Suprapubic skin (tissue), 4 donors: Measurements from ENCODE around the gene MAST2. TPM values are rescaled to one million over a fixed set of nuclear protein-coding genes. Genes with fewer than 3 reads are reported as not detected.

ENCODE experiments used
- DNase-seq, 2 donors: peaks; one replicate each; pipeline ENCODE4 v3.0.0-alpha.2; 2019; ENCODE audit warnings: low spot score in 2 of 2
- H3K27ac ChIP-seq: fragments of 200-600 bp; sonication (generic); one replicate; pipeline ENCODE4 v1.5.1; 2019
- H3K27me3 ChIP-seq: fragments of 200-600 bp; sonication (generic); one replicate; pipeline ENCODE4 v1.5.1; 2019
- H3K36me3 ChIP-seq: fragments of 200-600 bp; sonication (generic); one replicate; pipeline ENCODE4 v1.5.1; 2019
- H3K4me1 ChIP-seq: fragments of 200-600 bp; sonication (generic); one replicate; pipeline ENCODE4 v1.5.1; 2019
- H3K4me3 ChIP-seq: fragments of 200-600 bp; sonication (generic); one replicate; pipeline ENCODE4 v1.5.1; 2019; ENCODE audit warnings: mild to moderate bottlenecking
- H3K9me3 ChIP-seq: fragments of 200-600 bp; sonication (generic); one replicate; pipeline ENCODE4 v1.5.1; 2019
- EP300 ChIP-seq: sonication (generic); formaldehyde crosslinking; IDR thresholded peaks from one replicate; pipeline ENCODE4 v1.6.1; 2017; ENCODE audit warnings: antibody characterized with exemption
- POLR2A ChIP-seq, 2 donors: fragments of 450-650 bp; IDR thresholded peaks; one replicate each; pipeline ENCODE4 v1.6.1; 2017; ENCODE audit warnings: antibody characterized with exemption in 2 of 2, mild to moderate bottlenecking in 2 of 2, moderate library complexity in 2 of 2
- POLR2AphosphoS5 ChIP-seq, 3 donors: sonication (generic); formaldehyde crosslinking; IDR thresholded peaks; one replicate each; pipeline ENCODE4 v1.6.1; 2017; ENCODE audit warnings: antibody characterized with exemption in 3 of 3
- WGBS: methylation state at CpG from one replicate; pipeline ENCODE4 v1.1.5; 2018; 5-methylcytosine and 5-hydroxymethylcytosine counted together
- total RNA-seq, 4 donors: library from RNA; depleted of rRNA; stranded (reverse); fragments of >200 nt; gene quantifications; one replicate each; pipeline ENCODE4 v1.1.0, GENCODE V29; 2016
- TF ChIP-seq, protein P1 (sequence below), 2 donors: fragments of 200-600 bp in 1 of 2; fragments of 450-650 bp in 1 of 2; sonication (generic) in 1 of 2; IDR thresholded peaks; one replicate each; pipeline ENCODE4 v1.5.1; 2016 to 2019; ENCODE audit warnings: antibody characterized with exemption in 2 of 2, mild to moderate bottlenecking in 1 of 2, moderate library complexity in 1 of 2

Gene MAST2
- total RNA-seq, 4 donors from 2014 or later = 15.4 to 21.6 (median 20.1) TPM

GRCh38 chr1:46003315-46003714 is 199.9 kb downstream of the MAST2 start:
- no peak overlapping the region for H3K4me3 ChIP-seq
- WGBS = 77% methylated on average over 5 of the region's 5 CpGs
- DNase-seq = no peak
- H3K36me3 ChIP-seq = peaks cover 23% of the 10 kb centered on the region
- no peaks in the 10 kb centered on the region for H3K9me3 ChIP-seq
- no peaks in the 10 kb centered on the region for H3K27me3 ChIP-seq
- TF ChIP-seq POLR2AphosphoS5 (IDR thresholded peaks at IDR 0.05) = no peak
- TF ChIP-seq, protein P1, sequence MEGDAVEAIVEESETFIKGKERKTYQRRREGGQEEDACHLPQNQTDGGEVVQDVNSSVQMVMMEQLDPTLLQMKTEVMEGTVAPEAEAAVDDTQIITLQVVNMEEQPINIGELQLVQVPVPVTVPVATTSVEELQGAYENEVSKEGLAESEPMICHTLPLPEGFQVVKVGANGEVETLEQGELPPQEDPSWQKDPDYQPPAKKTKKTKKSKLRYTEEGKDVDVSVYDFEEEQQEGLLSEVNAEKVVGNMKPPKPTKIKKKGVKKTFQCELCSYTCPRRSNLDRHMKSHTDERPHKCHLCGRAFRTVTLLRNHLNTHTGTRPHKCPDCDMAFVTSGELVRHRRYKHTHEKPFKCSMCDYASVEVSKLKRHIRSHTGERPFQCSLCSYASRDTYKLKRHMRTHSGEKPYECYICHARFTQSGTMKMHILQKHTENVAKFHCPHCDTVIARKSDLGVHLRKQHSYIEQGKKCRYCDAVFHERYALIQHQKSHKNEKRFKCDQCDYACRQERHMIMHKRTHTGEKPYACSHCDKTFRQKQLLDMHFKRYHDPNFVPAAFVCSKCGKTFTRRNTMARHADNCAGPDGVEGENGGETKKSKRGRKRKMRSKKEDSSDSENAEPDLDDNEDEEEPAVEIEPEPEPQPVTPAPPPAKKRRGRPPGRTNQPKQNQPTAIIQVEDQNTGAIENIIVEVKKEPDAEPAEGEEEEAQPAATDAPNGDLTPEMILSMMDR (IDR thresholded peaks at IDR 0.05) = no peak
- no peak for TF ChIP-seq POLR2A (IDR thresholded peaks at IDR 0.05)
- no peak for TF ChIP-seq EP300
- H3K27ac ChIP-seq = no peak overlapping the region
- H3K4me1 ChIP-seq = no peaks in the 10 kb centered on the region

GRCh38 chr1:46004492-46004891 is 201.1 kb downstream of the MAST2 start:
- Histone ChIP-seq H3K9me3 (no peaks in the 10 kb centered on the region), H3K27me3 (no peaks in the 10 kb centered on the region), H3K4me1 (no peaks in the 10 kb centered on the region), H3K27ac (no peak overlapping the region), H3K36me3 (peaks cover 35% of the 10 kb centered on the region), H3K4me3 (no peak overlapping the region)
- WGBS = 95% methylated on average over 1 of the region's 1 CpG
- DNase-seq = no peak
- TF ChIP-seq POLR2AphosphoS5 (IDR thresholded peaks at IDR 0.05) (no peak), POLR2A (IDR thresholded peaks at IDR 0.05) (no peak), EP300 (no peak)
- TF ChIP-seq, protein P1 (IDR thresholded peaks at IDR 0.05) = no peak

GRCh38 chr1:46005594-46005993 is 202.2 kb downstream of the MAST2 start:
- H3K9me3 ChIP-seq = no peaks in the 10 kb centered on the region
- H3K4me1 ChIP-seq = no peaks in the 10 kb centered on the region
- no peaks in the 10 kb centered on the region for H3K27me3 ChIP-seq
- TF ChIP-seq, protein P1 (IDR thresholded peaks at IDR 0.05) = no peak
- TF ChIP-seq POLR2A (IDR thresholded peaks at IDR 0.05) (no peak), EP300 (no peak), POLR2AphosphoS5 (IDR thresholded peaks at IDR 0.05) (no peak)
- H3K4me3 ChIP-seq = no peak overlapping the region
- no peak for DNase-seq
- no peak overlapping the region for H3K27ac ChIP-seq
- WGBS = 92% methylated on average over 1 of the region's 1 CpG
- H3K36me3 ChIP-seq = peaks cover 43% of the 10 kb centered on the region

- Histone ChIP-seq H3K27me3 (no peaks in the 10 kb centered on the region), H3K27ac (no peak overlapping the region), H3K9me3 (no peaks in the 10 kb centered on the region), H3K4me1 (no peaks in the 10 kb centered on the region), H3K4me3 (no peak overlapping the region), H3K36me3 (peaks cover 49% of the 10 kb centered on the region)
- TF ChIP-seq, protein P1 (IDR thresholded peaks at IDR 0.05) = no peak
- TF ChIP-seq POLR2A (IDR thresholded peaks at IDR 0.05) (no peak), EP300 (no peak), POLR2AphosphoS5 (IDR thresholded peaks at IDR 0.05) (no peak)
- no peak for DNase-seq
Measured at GRCh38 chr1:46008585-46008984, 205.2 kb downstream of the MAST2 start.

GRCh38 chr1:46010611-46011010 is 207.2 kb downstream of the MAST2 start:
- WGBS = 97% methylated on average over 6 of the region's 6 CpGs
- Histone ChIP-seq H3K27ac (no peak overlapping the region), H3K36me3 (peaks cover 49% of the 10 kb centered on the region), H3K4me1 (no peaks in the 10 kb centered on the region), H3K4me3 (no peak overlapping the region), H3K9me3 (no peaks in the 10 kb centered on the region), H3K27me3 (no peaks in the 10 kb centered on the region)
- DNase-seq = no peak
- TF ChIP-seq POLR2AphosphoS5 (IDR thresholded peaks at IDR 0.05) (no peak), EP300 (no peak), POLR2A (IDR thresholded peaks at IDR 0.05) (no peak)

- 79% methylated on average over 7 of the region's 7 CpGs for WGBS
- no peak overlapping the region for H3K27ac ChIP-seq
- no peaks in the 10 kb centered on the region for H3K9me3 ChIP-seq
- H3K27me3 ChIP-seq = no peaks in the 10 kb centered on the region
- H3K4me1 ChIP-seq = no peaks in the 10 kb centered on the region
- no peak overlapping the region for H3K4me3 ChIP-seq
- no peak for DNase-seq
- no peak for TF ChIP-seq POLR2A (IDR thresholded peaks at IDR 0.05)
- no peak for TF ChIP-seq EP300
- no peak for TF ChIP-seq POLR2AphosphoS5 (IDR thresholded peaks at IDR 0.05)
- TF ChIP-seq, protein P1 (IDR thresholded peaks at IDR 0.05) = no peak
- peaks cover 44% of the 10 kb centered on the region for H3K36me3 ChIP-seq
Measured at GRCh38 chr1:46011121-46011695, 207.8 kb downstream of the MAST2 start.
